IMR-90 (cell line): ENCODE measurements around the gene SORL1. TPM values are rescaled to one million over a fixed set of nuclear protein-coding genes. Genes with fewer than 3 reads are reported as not detected.

ENCODE experiments used
- ATAC-seq: fragments of 200-7000 bp; cut with Tn5 transposase; 2 replicates; pipeline ENCODE4 v1.9.1; 2020; ENCODE audit warnings: low read depth, mild to moderate bottlenecking, moderate library complexity
- BruUV-seq: library from RNA; stranded (reverse); fragments of 400-500 nt; replicated peaks from 2 replicates; lab custom pipeline; 2021; lab: Mats Ljungman, UMichigan
- CTCF ChIA-PET: fragments of 300-600 bp; formaldehyde crosslinking; extraction: SDS; loops from one replicate; lab custom pipeline; 2021; ENCODE audit warnings: antibody characterized with exemption; lab: Yijun Ruan, JAX
- POLR2A ChIA-PET: fragments of 300-600 bp; sonication (Branson Sonifier 250); formaldehyde crosslinking; loops from one replicate; lab custom pipeline; 2022; ENCODE audit warnings: antibody characterized with exemption; ENCODE audit not compliant: unreplicated experiment; lab: Charles Lee
- DNase-seq: peaks from one replicate; pipeline ENCODE4 v3.0.0; 2013
- H2AFZ ChIP-seq: replicated peaks from 2 replicates; pipeline ENCODE3; 2013; ENCODE audit warnings: low read length, mild to moderate bottlenecking; ENCODE audit not compliant: poor library complexity
- H2AK5ac ChIP-seq: 2 replicates; pipeline ENCODE4 v1.6.1; 2013; ENCODE audit warnings: low read depth, low read length, inconsistent platforms
- H2AK9ac ChIP-seq: replicated peaks from 2 replicates; pipeline ENCODE3; 2013; ENCODE audit warnings: mild to moderate bottlenecking, low read depth, low read length, moderate library complexity; ENCODE audit not compliant: poor library complexity
- H2BK120ac ChIP-seq: 2 replicates; pipeline ENCODE4 v1.6.1; 2013; ENCODE audit warnings: low read depth, low read length, inconsistent platforms
- H2BK15ac ChIP-seq: 3 replicates; pipeline ENCODE4 v1.6.1; 2013; ENCODE audit warnings: low read depth, low read length, inconsistent platforms
- H2BK20ac ChIP-seq: 2 replicates; pipeline ENCODE4 v1.6.1; 2013; ENCODE audit warnings: low read depth, mild to moderate bottlenecking, inconsistent platforms, low read length, moderate library complexity
- H2BK5ac ChIP-seq: 2 replicates; pipeline ENCODE4 v1.6.1; 2013; ENCODE audit warnings: mild to moderate bottlenecking, low read depth, low read length, inconsistent platforms; ENCODE audit not compliant: poor library complexity, severe bottlenecking
- H3K14ac ChIP-seq: replicated peaks from 2 replicates; pipeline ENCODE4 v1.6.1; 2013; ENCODE audit warnings: low read depth, low read length, inconsistent platforms
- H3K18ac ChIP-seq: 2 replicates; pipeline ENCODE4 v1.6.1; 2013; ENCODE audit warnings: low read depth, low read length, control low read depth
- H3K23ac ChIP-seq: 2 replicates; pipeline ENCODE4 v1.6.1; 2013; ENCODE audit warnings: low read depth, low read length, inconsistent platforms
- H3K27ac ChIP-seq: 2 replicates; pipeline ENCODE4 v1.5.1; 2013; ENCODE audit warnings: mild to moderate bottlenecking, control low read depth, low read length; ENCODE audit not compliant: insufficient read depth
- H3K27me3 ChIP-seq: 2 replicates; pipeline ENCODE4 v1.6.1; 2013; ENCODE audit warnings: low read length; ENCODE audit not compliant: control insufficient read depth, insufficient read depth
- H3K36me3 ChIP-seq: 2 replicates; pipeline ENCODE4 v1.6.1; 2013; ENCODE audit warnings: low read length, mixed read lengths; ENCODE audit not compliant: control insufficient read depth, insufficient read depth
- H3K4ac ChIP-seq: 2 replicates; pipeline ENCODE4 v1.6.1; 2013; ENCODE audit warnings: low read depth, low read length, inconsistent platforms
- H3K4me1 ChIP-seq: 2 replicates; pipeline ENCODE4 v1.6.1; 2013; ENCODE audit warnings: low read length, mixed read lengths; ENCODE audit not compliant: control insufficient read depth, insufficient read depth
- H3K4me2 ChIP-seq: 2 replicates; pipeline ENCODE4 v1.6.1; 2013; ENCODE audit warnings: low read depth, mild to moderate bottlenecking, control low read depth, low read length, moderate library complexity
- H3K4me3 ChIP-seq: 2 replicates; pipeline ENCODE4 v1.5.1; 2013; ENCODE audit warnings: low read depth, mild to moderate bottlenecking, control low read depth, low read length, moderate library complexity; ENCODE audit not compliant: insufficient read depth
- H3K56ac ChIP-seq: 2 replicates; pipeline ENCODE4 v1.6.1; 2013; ENCODE audit warnings: low read length, inconsistent platforms; ENCODE audit not compliant: insufficient read depth; ENCODE audit errors: extremely low read depth
- H3K79me1 ChIP-seq, 2 experiments: 2 replicates each; pipeline ENCODE4 v1.6.1; 2013; ENCODE audit warnings: low read length in 2 of 2, inconsistent platforms in 1 of 2, low read depth in 1 of 2
- H3K9ac ChIP-seq: 2 replicates; pipeline ENCODE4 v1.6.1; 2013; ENCODE audit warnings: low read depth, low read length, control low read depth
- H3K9me1 ChIP-seq: 2 replicates; pipeline ENCODE4 v1.6.1; 2013; ENCODE audit warnings: low read length, inconsistent platforms; ENCODE audit not compliant: insufficient read depth
- H3K9me3 ChIP-seq: 2 replicates; pipeline ENCODE4 v1.6.1; 2013; ENCODE audit warnings: low read length; ENCODE audit not compliant: control insufficient read depth, insufficient read depth
- H4K20me1 ChIP-seq: 2 replicates; pipeline ENCODE4 v1.6.1; 2013; ENCODE audit warnings: low read length, inconsistent platforms; ENCODE audit not compliant: insufficient read depth
- H4K5ac ChIP-seq: 2 replicates; pipeline ENCODE4 v1.6.1; 2013; ENCODE audit warnings: mild to moderate bottlenecking, low read depth, low read length, control low read depth
- H4K8ac ChIP-seq, 2 experiments: 2 replicates each; pipeline ENCODE4 v1.6.1; 2013; ENCODE audit warnings: low read depth in 2 of 2, low read length in 2 of 2, control low read depth in 1 of 2, inconsistent platforms in 1 of 2
- H4K91ac ChIP-seq: 2 replicates; pipeline ENCODE4 v1.6.1; 2013; ENCODE audit warnings: low read depth, low read length, inconsistent platforms; ENCODE audit not compliant: insufficient read depth
- BHLHE40 ChIP-seq: fragments of 150-350 bp; IDR thresholded peaks from 2 replicates; pipeline ENCODE4 v1.6.1; 2016; ENCODE audit warnings: mild to moderate bottlenecking, low read depth, low read length
- ELK1 ChIP-seq: fragments of 150-350 bp; IDR thresholded peaks from 2 replicates; pipeline ENCODE4 v1.6.1; 2016; ENCODE audit warnings: low read depth, mild to moderate bottlenecking, low read length, moderate library complexity, borderline replicate concordance
- POLR2A ChIP-seq: IDR thresholded peaks from 2 replicates; pipeline ENCODE4 v1.6.1; 2012; ENCODE audit warnings: mild to moderate bottlenecking, low read depth, low read length
- RCOR1 ChIP-seq: IDR thresholded peaks from 2 replicates; pipeline ENCODE4 v1.6.1; 2012; ENCODE audit warnings: mild to moderate bottlenecking, low read length, improper control_type of control experiment; ENCODE audit not compliant: insufficient replicate concordance
- WGBS, 2 experiments: methylation state at CpG; one replicate each; pipeline versions ENCODE4 v1.1.5 to v1.1.7; 2013; ENCODE audit warnings: missing lambda C conversion rate in 2 of 2; ENCODE audit not compliant: insufficient read length in 1 of 2; ENCODE audit errors: extremely low coverage in 2 of 2; 5-methylcytosine and 5-hydroxymethylcytosine counted together
- dilution Hi-C: fragments of 300-500 bp; cut with HindIII; formaldehyde crosslinking; loops from one replicate; pipeline ENCODE4 v1.14.3; 2018; ENCODE audit warnings: low sequenced_read_pairs; ENCODE audit not compliant: unreplicated experiment
- in situ Hi-C: fragments of 300-500 bp; cut with MboI; formaldehyde crosslinking; loops from 3 replicates; pipeline ENCODE4 v1.14.3; 2019; ENCODE audit warnings: low sequenced_read_pairs, inconsistent platforms, mixed read lengths
- intact Hi-C: fragments of 100-400 bp; cut with micrococcal nuclease; formaldehyde crosslinking; loops from 2 replicates; pipeline ENCODE4 v1.10.0; 2022
- polyA plus RNA-seq, 3 experiments: library from polyadenylated mRNA; depleted of rRNA; stranded (reverse); fragments of >200 nt; gene quantifications; 2 replicates each; pipeline ENCODE4 v1.2.3, GENCODE V29; 2012; ENCODE audit warnings: low replicate concordance in 1 of 3
- total RNA-seq: library from RNA; depleted of rRNA; stranded (reverse); fragments of >200 nt; gene quantifications from 2 replicates; pipeline ENCODE4 v1.2.3, GENCODE V29; 2012

Gene SORL1
- total and polyA plus RNA-seq, 2 of the 4 experiments (the other 2 are of a cell fraction): 1.0 to 2.0 TPM

- H3K56ac ChIP-seq: no peak overlapping the region
- POLR2A ChIA-PET: no interaction called here
Measured at GRCh38 chr11:121552154-121552553, 100.0 kb downstream of the SORL1 start.

More at GRCh38 chr11:121552154-121552553, 100.0 kb downstream of the SORL1 start:
- H3K4me1 ChIP-seq: no peaks in the 10 kb centered on the region
- no peak overlapping the region for H2BK120ac ChIP-seq
- H2BK20ac ChIP-seq: no peak overlapping the region
- no peaks in the 10 kb centered on the region for H3K36me3 ChIP-seq
- H3K9ac ChIP-seq: no peak overlapping the region
- H2AK9ac ChIP-seq: no peak overlapping the region
- no peak overlapping the region for H3K18ac ChIP-seq
- no peaks in the 10 kb centered on the region for H3K9me3 ChIP-seq
- H3K27me3 ChIP-seq: no peaks in the 10 kb centered on the region; the same call in none of the 2 replicates
- no peak overlapping the region for H2AFZ ChIP-seq
- no peak overlapping the region for H3K4me3 ChIP-seq
- H3K4me2 ChIP-seq: no peak overlapping the region
- no peak overlapping the region for H4K5ac ChIP-seq
- no CpG with 5 or more reads among the region's 5 CpGs for WGBS, 2 experiments
- TF ChIP-seq POLR2A (no peak), BHLHE40 (no peak), RCOR1 (no peak), ELK1 (no peak)
- BruUV-seq: no TSS peak
- dilution Hi-C loops (no loop called here), in situ Hi-C loops (no loop called here), intact Hi-C loops (no loop called here)
- H3K23ac ChIP-seq: no peak overlapping the region
- H3K14ac ChIP-seq: no peak overlapping the region
- no peaks in the 10 kb centered on the region for H4K20me1 ChIP-seq
- CTCF ChIA-PET: no interaction called here
- no peak overlapping the region for H4K91ac ChIP-seq
- H3K4ac ChIP-seq: no peak overlapping the region
- H2AK5ac ChIP-seq: no peak overlapping the region
- no peak overlapping the region for H4K8ac ChIP-seq
- no peaks in the 10 kb centered on the region for H3K79me1 ChIP-seq
- DNase-seq: no peak
- H3K27ac ChIP-seq: no peak overlapping the region
- no peaks in the 10 kb centered on the region; the same call in 1 of the 2 replicates for H3K9me1 ChIP-seq
- ATAC-seq: no peak
- no peak overlapping the region for H2BK15ac ChIP-seq
- H2BK5ac ChIP-seq: no peak overlapping the region
